Activated effector memory CD4-positive, alpha-beta T cell treated with Interleukin-2 at 50 U/mL for 16 hours (primary cell): ENCODE results near the gene ATXN2.
"Not testable (repeated sequence)": the region's sequence is repeated elsewhere in the genome, so short reads cannot be mapped to it uniquely, and the experiment has no call there.

ENCODE experiments used
- DNase-seq: peaks from one replicate; pipeline ENCODE4 v3.0.0-alpha.2; 2020

ATXN2 gene, protein sequence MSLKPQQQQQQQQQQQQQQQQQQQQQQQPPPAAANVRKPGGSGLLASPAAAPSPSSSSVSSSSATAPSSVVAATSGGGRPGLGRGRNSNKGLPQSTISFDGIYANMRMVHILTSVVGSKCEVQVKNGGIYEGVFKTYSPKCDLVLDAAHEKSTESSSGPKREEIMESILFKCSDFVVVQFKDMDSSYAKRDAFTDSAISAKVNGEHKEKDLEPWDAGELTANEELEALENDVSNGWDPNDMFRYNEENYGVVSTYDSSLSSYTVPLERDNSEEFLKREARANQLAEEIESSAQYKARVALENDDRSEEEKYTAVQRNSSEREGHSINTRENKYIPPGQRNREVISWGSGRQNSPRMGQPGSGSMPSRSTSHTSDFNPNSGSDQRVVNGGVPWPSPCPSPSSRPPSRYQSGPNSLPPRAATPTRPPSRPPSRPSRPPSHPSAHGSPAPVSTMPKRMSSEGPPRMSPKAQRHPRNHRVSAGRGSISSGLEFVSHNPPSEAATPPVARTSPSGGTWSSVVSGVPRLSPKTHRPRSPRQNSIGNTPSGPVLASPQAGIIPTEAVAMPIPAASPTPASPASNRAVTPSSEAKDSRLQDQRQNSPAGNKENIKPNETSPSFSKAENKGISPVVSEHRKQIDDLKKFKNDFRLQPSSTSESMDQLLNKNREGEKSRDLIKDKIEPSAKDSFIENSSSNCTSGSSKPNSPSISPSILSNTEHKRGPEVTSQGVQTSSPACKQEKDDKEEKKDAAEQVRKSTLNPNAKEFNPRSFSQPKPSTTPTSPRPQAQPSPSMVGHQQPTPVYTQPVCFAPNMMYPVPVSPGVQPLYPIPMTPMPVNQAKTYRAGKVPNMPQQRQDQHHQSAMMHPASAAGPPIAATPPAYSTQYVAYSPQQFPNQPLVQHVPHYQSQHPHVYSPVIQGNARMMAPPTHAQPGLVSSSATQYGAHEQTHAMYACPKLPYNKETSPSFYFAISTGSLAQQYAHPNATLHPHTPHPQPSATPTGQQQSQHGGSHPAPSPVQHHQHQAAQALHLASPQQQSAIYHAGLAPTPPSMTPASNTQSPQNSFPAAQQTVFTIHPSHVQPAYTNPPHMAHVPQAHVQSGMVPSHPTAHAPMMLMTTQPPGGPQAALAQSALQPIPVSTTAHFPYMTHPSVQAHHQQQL

DNA sequence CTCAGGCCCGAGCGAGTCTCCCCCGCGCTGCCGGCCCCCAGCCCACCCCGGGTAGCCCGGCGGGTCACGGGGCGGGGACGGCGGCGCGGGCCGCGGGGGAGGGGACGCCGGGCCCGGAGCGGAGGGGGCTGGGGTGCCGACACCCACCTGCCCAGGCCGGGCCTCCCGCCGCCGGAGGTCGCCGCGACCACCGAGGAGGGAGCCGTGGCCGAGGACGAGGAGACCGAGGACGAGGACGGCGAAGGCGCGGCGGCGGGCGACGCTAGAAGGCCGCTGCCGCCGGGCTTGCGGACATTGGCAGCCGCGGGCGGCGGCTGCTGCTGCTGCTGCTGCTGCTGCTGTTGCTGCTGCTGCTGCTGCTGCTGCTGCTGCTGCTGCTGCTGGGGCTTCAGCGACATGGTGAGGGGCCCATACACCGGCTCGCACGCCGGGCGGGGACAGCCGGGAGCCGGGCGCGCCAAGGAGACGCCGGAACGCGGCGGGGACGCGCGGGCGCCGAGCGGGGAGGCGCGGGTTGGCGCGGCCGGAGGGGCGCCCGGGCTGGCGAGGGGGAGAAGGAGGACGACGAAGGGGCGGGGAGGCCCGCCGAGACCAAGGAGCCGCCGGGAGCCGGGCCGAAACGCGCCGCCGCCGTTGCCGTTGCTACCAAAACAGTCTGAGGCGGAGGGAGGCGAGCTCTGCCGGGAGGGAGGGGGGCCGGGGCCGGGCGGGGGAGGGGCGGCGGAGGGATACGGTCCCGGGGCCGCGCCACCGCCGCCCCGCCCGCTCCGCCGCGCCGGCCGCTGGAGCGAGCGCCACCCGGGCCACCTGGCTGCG lies at the start of gene ATXN2:
Gene ATXN2 (minus strand): TSS at position 679 of the 816 bp plus-strand sequence. CDS start 281 bp downstream, at position 398.
- no peak for DNase-seq

- no peak for DNase-seq
These were observed 46.3 kb upstream of the ATXN2 start for GRCh38 chr12:111645433-111645832.

DNA sequence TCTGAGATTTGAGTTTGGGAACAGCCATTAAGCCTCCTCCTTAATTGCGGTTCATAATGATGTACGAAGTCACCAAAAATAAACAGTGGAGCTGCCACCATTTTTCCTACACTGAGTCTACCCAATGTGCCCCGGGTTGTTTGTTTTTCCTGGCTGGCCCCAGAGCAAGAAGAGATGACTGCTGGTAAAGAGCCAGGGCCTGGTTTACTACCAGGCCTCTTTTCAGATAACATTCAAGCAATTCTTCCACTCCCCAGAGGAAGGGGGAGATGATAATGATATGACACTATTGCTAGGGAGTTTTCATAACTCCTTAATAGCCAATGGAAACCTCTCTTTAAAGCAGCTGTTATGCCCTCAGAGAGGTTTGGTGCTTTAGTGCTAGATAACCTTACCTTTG lies 44.3 kb upstream of the ATXN2 start:
- no peak for DNase-seq

GRCh38 chr12:111642681-111643426 lies 43.7 kb upstream of the ATXN2 start:
- no peak for DNase-seq

GRCh38 chr12:111640506-111640905 lies 41.4 kb upstream of the ATXN2 start:
- no peak for DNase-seq

- no peak for DNase-seq
These were observed 39.4 kb upstream of the ATXN2 start for GRCh38 chr12:111638556-111638955.

DNA sequence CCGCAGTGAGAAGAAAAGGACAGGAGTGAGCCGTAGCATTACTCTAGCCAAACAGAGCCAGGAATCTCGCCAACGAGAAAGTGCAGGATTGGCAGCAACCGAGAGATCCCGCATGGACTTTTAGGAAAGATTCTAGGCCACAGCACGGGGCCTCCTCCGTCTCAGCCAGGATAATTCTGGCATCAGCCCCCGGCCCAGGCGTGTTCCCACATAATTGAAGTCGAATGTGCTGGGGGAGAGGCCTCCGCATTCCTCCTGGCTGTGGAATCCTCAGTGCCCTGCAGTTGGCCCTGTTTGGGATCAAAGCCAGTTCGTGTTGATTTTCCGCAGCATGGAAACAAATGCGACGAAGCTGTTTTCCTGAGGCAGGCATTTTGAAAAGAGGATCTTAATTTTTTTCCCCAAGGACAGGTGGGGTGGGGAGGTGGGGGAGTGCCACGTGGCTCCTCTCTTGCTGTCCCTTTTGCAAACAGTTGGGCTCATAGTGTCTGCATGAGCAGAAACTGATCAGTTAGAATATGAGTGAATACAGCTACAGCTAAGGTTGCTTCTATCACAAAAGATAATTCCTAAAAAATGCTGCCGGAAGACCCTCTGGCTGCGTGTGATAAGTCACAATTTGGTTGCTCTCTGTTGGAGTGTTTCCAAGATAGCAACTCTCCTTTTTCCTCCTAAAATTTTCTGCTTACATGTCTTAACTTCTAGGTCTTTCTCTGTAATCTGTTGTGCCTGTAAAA lies 37.3 kb upstream of the ATXN2 start:
- no peak for DNase-seq

GRCh38 chr12:111635524-111635923 lies 36.4 kb upstream of the ATXN2 start:
- no peak for DNase-seq

GRCh38 chr12:111628505-111629260 lies 29.6 kb upstream of the ATXN2 start:
- DNase-seq, result no peak

DNA sequence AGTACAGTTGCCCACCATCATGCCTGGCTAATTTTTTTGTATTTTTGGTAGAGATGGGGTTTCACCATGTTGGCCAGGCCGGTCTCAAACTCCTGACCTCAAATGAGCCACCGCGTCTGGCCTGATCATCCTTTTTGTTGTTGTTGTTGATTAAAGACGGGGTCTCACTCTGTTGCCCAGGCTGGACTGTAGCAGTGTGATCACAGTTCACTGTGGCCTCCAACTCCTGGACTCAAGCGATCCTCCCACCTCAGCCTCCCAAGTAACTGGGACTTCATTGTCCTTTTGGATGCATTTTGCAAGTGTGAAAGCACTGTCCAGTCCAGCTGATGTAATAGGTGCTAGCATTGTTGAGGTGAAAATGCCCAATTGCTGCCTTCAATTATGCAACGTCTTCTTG lies 27.1 kb upstream of the ATXN2 start:
- DNase-seq, result no peak

GRCh38 chr12:111624540-111624939 lies 25.4 kb upstream of the ATXN2 start:
- DNase-seq, result no peak

DNA sequence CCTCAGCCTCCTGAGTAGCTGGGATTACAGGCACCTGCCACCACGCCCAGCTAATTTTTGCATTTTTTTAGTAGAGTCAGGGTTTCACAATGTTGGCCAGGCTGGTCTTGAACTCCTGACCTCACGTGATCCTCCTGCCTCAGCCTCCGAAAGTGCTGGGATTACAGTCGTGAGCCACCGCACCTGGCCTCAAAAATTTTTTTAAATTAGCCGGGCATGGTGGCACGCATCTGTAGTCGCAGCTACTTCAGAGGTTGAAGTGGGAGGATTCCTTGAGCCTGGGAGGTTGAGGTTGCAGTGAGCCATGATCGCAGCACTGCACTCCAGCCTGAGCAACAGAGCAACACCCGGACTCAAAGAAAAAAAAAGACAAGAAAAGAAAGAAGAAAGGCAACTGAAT lies 18.7 kb upstream of the ATXN2 start:
- DNase-seq, result not testable (repeated sequence)

DNA sequence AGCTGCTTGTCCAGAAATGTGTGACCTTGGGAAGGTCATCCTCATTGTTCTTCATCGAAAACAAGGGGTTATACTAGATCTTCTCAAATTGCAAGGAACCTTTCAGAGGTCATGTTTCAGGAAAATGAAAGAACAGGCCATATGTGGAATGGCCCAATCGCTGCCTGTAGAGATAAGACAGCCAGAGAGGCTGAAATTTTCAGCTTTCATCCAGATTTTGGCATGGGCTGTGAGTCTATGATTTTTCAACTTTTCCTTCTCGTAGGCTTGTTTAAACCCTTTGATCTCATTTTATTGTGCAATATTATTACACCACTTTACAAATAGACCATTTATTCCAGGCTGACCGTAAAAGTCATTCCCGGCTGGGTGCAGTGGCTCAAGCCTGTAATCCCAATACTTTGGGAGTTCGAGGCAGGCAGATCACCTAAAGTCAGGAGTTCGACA lies 17.1 kb upstream of the ATXN2 start:
- DNase-seq, result no peak

GRCh38 chr12:111607239-111607638 lies 8.1 kb upstream of the ATXN2 start:
- DNase-seq, result no peak

DNA sequence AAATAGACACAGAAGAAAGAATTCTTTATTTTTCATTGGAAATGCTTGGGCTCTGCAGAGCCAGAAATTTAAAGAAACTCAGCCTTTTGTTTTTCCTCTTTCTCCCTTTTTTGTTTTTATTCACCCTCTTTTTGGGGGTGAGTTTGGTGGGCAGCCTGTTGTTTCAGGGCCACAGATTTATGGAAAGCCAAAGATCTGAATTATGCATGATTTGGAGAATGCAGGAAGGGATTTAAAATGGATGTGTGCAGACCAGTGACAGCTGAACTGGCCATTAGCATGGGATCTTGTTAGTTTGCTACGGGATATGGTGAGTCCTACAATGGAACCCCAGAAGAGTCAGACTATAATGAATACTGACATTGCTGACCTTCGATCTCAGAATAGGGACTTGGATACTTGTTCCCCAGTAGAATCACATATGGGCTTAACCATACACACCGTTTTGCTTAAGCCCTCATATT lies 7.7 kb upstream of the ATXN2 start:
- no peak for DNase-seq

- DNase-seq, result no peak
These were observed 7.0 kb upstream of the ATXN2 start for GRCh38 chr12:111605911-111606766.

GRCh38 chr12:111602857-111603256 lies 3.7 kb upstream of the ATXN2 start:
- DNase-seq, result not testable (repeated sequence)

DNA sequence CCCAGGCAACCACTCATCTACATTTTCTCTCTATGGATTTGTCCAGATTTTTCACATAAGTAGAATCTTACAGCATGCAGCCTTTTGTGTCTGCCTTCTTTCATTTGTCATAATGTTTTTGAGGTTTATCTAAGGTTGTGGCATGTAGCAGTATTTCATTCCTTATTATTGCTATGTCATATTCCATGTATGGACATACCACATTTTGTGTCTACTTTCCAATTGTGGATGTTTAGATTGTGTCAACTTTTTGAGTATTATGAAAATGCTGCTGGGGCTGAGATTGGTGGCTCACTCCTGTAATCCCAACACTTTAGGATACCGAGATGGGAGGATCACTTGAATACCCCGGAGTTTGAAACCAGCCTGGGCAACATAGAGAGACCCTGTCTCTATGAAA lies 3.2 kb upstream of the ATXN2 start:
- DNase-seq, result no peak

DNA sequence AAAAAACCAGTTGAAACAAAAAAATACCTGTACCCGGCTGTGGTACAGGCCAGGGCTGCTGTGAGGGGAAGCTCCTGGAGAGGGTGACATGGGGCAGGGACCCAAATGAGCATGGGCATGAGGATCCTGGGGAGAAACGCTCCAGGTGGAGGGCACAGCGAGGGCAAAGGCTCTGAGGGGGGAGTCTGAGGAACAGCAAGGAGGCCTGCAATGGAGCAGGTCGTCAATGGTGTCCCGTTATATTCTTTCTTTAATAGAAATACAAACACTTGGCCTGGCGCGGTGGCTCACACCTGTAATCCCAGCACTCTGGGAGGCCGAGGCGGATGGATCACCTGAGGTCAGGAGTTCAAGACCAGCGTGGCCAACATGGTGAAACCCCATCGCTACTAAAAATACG lies 1.9 kb upstream of the ATXN2 start:
- DNase-seq, result not testable (repeated sequence)
